Fibroblast of lung (primary cell): ENCODE measurements around the gene ACOXL.

Experiments
- EZH2 ChIP-seq: IDR thresholded peaks from 2 replicates; pipeline ENCODE4 v1.5.1; 2012; ENCODE audit warnings: low read length, control low read depth, mild to moderate bottlenecking; ENCODE audit errors: missing control alignments
- TF ChIP-seq, protein P1 (sequence below), 2 donors: IDR thresholded peaks in 1 of 2; conservative IDR thresholded peaks in 1 of 2; 1 replicate in 1 of 2; 2 replicates in 1 of 2; pipeline ENCODE4 v1.5.1; 2011 to 2012; ENCODE audit warnings: low read length in 2 of 2, control low read depth in 1 of 2, inconsistent platforms in 1 of 2, low read depth in 1 of 2, mild to moderate bottlenecking in 1 of 2

DNA sequence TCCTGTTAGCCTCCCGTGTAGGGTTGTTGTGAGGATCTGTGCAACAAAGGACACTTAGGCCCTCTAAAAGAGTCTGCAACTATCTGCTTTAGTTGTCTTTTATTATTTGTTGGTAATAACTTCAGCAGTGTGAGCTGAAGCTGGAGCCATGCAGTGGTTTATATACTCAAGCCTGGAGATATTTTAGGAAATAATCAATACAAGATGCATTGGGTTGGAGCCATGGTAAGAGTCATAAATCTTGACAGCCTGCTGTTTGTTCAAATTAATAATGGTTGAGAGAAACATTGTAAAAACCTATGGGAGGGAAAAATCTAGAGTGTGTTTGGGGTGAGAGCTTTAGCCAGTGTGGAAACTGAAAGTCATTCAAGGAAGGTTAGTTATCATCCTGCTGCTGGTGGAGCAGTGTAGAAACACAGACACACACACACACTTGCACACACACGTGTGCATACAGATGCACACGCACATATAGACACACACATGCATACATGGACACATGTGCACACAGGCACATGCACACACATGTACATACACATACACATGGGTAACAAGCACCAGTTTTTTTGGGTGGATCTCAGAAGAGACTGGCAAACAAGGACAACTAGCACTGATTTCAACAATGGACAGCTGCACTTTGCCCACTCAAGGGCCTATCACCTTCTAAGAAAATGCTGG lies 51.0 kb downstream of the ACOXL start:
- TF ChIP-seq, protein P1, sequence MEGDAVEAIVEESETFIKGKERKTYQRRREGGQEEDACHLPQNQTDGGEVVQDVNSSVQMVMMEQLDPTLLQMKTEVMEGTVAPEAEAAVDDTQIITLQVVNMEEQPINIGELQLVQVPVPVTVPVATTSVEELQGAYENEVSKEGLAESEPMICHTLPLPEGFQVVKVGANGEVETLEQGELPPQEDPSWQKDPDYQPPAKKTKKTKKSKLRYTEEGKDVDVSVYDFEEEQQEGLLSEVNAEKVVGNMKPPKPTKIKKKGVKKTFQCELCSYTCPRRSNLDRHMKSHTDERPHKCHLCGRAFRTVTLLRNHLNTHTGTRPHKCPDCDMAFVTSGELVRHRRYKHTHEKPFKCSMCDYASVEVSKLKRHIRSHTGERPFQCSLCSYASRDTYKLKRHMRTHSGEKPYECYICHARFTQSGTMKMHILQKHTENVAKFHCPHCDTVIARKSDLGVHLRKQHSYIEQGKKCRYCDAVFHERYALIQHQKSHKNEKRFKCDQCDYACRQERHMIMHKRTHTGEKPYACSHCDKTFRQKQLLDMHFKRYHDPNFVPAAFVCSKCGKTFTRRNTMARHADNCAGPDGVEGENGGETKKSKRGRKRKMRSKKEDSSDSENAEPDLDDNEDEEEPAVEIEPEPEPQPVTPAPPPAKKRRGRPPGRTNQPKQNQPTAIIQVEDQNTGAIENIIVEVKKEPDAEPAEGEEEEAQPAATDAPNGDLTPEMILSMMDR (conservative IDR thresholded peaks at IDR 0.05 in 1 of 2, IDR thresholded peaks at IDR 0.05 in 1 of 2; ENCODE audit: low read depth in 1 of 2, low read length in 2 of 2), result no peak
- TF ChIP-seq EZH2, result no peak
